ENCODE data around the gene DNER. TPM values are rescaled to one million over a fixed set of nuclear protein-coding genes. Genes with fewer than 3 reads are reported as not detected.
"Not testable (repeated sequence)": the region's sequence is repeated elsewhere in the genome, so short reads cannot be mapped to it uniquely, and the experiment has no call there.

The DNER gene
- total RNA-seq, 1 donor from 2014 or later, result 1.3 TPM

GRCh38 chr2:229715895-229716507 lies 1.6 kb upstream of the DNER start:
- peak; percentile 20 for DNase-seq

- peak; percentile 77 for DNase-seq
These were observed 584 bp upstream of the DNER start for GRCh38 chr2:229714736-229715541.

GRCh38 chr2:229713371-229714079 lies 830 bp downstream of the DNER start:
- peak; percentile 2 for DNase-seq

GRCh38 chr2:229712136-229712535 lies 2.2 kb downstream of the DNER start:
- DNase-seq, result no peak

- no peak for DNase-seq
These were observed 6.0 kb downstream of the DNER start for GRCh38 chr2:229708335-229708734.

- DNase-seq, result no peak
These were observed 10.3 kb downstream of the DNER start for GRCh38 chr2:229703909-229704630.

GRCh38 chr2:229701716-229702115 lies 12.6 kb downstream of the DNER start:
- DNase-seq, result no peak

- no peak for DNase-seq
These were observed 13.3 kb downstream of the DNER start for GRCh38 chr2:229701062-229701461.

GRCh38 chr2:229695961-229696360 lies 18.4 kb downstream of the DNER start:
- no peak for DNase-seq

- DNase-seq, result not testable (repeated sequence)
These were observed 20.5 kb downstream of the DNER start for GRCh38 chr2:229693845-229694244.

GRCh38 chr2:229691631-229692030 lies 22.7 kb downstream of the DNER start:
- DNase-seq, result no peak

- DNase-seq, result no peak
These were observed 25.0 kb downstream of the DNER start for GRCh38 chr2:229689307-229689839.

GRCh38 chr2:229688141-229688540 lies 26.2 kb downstream of the DNER start:
- no peak for DNase-seq

GRCh38 chr2:229686122-229686919 lies 28.0 kb downstream of the DNER start:
- no peak for DNase-seq

- no peak for DNase-seq
These were observed 29.3 kb downstream of the DNER start for GRCh38 chr2:229684942-229685562.

GRCh38 chr2:229679393-229680125 lies 34.8 kb downstream of the DNER start:
- no peak for DNase-seq

GRCh38 chr2:229675569-229675968 lies 38.8 kb downstream of the DNER start:
- DNase-seq, result no peak

GRCh38 chr2:229674830-229675530 lies 39.4 kb downstream of the DNER start:
- DNase-seq, result no peak

GRCh38 chr2:229673676-229674075 lies 40.7 kb downstream of the DNER start:
- DNase-seq, result no peak

- DNase-seq, result no peak
These were observed 42.3 kb downstream of the DNER start for GRCh38 chr2:229672021-229672420.

Data from tongue (tissue), 2 donors.